Naive B cell (primary cell): ENCODE measurements around the gene CLN6. TPM values are rescaled to one million over a fixed set of nuclear protein-coding genes. Genes with fewer than 3 reads are reported as not detected.
"Not testable (repeated sequence)": the region's sequence is repeated elsewhere in the genome, so short reads cannot be mapped to it uniquely, and the experiment has no call there.

Source experiments
- ATAC-seq, 2 donors: fragments of 150-1000 bp; cut with Tn5 transposase; 2 replicates each; pipeline ENCODE4 v1.10.0; 2021; ENCODE audit warnings: low read depth in 2 of 2, mild to moderate bottlenecking in 2 of 2, moderate library complexity in 2 of 2
- DNase-seq: peaks from one replicate; pipeline ENCODE4 v3.0.0; 2022
- H3K27ac Mint-ChIP-seq, 6 donors: one replicate each; pipeline ENCODE4 v1.8.0; 2020 to 2022; ENCODE audit warnings: mild to moderate bottlenecking in 6 of 6, mixed read lengths in 6 of 6, moderate library complexity in 5 of 6, inconsistent platforms in 2 of 6
- H3K27me3 Mint-ChIP-seq, 3 donors: one replicate each; pipeline ENCODE4 v1.8.0; 2021 to 2022; ENCODE audit warnings: mixed read lengths in 3 of 3, mild to moderate bottlenecking in 1 of 3
- H3K36me3 Mint-ChIP-seq, 2 donors: one replicate each; pipeline ENCODE4 v1.8.0; 2020 to 2022; ENCODE audit warnings: mixed read lengths in 2 of 2, inconsistent platforms in 1 of 2, mild to moderate bottlenecking in 1 of 2
- H3K4me1 Mint-ChIP-seq, 3 donors: one replicate each; pipeline ENCODE4 v1.8.0; 2020 to 2022; ENCODE audit warnings: mixed read lengths in 3 of 3, inconsistent platforms in 1 of 3, mild to moderate bottlenecking in 1 of 3, moderate library complexity in 1 of 3
- H3K4me3 Mint-ChIP-seq, 8 donors: one replicate each; pipeline ENCODE4 v1.8.0; 2020 to 2022; ENCODE audit warnings: mild to moderate bottlenecking in 8 of 8, mixed read lengths in 8 of 8, moderate library complexity in 8 of 8, inconsistent platforms in 2 of 8
- H3K9me3 Mint-ChIP-seq, 7 donors: one replicate each; pipeline ENCODE4 v1.8.0; 2020 to 2022; ENCODE audit warnings: mixed read lengths in 7 of 7, mild to moderate bottlenecking in 5 of 7, inconsistent platforms in 2 of 7, moderate library complexity in 1 of 7
- polyA plus RNA-seq, 6 donors: library from polyadenylated mRNA; unstranded; fragments of 300-500 nt; fragmentation: Illumina TruSeq; gene quantifications; one replicate each; pipeline ENCODE4 v1.2.3, GENCODE V29; 2021; ENCODE audit warnings: low read depth in 6 of 6

The CLN6 gene
- polyA plus RNA-seq, 6 donors from 2014 or later, result 2.7 to 5.2 (median 4.0) TPM

GRCh38 chr15:68224546-68225250 lies 4.8 kb downstream of the CLN6 start:
- Mint-ChIP-seq H3K27me3 (no peaks in the 10 kb centered on the region), H3K4me1 (peaks cover 19 to 45% (median 40%) of the 10 kb centered on the region in 3 donors), H3K9me3 (no peaks in the 10 kb centered on the region), H3K4me3 (peak overlapping the region; percentile 27 to 61 (median 48)), H3K27ac (peak overlapping the region in 3 of 6 donors; percentile 41 to 93 (median 71)), H3K36me3 (no peaks in the 10 kb centered on the region)
- peak in 1 of 2 donors; percentile 8 for ATAC-seq
- peak; percentile 42 for DNase-seq

GRCh38 chr15:68224108-68224507 lies 5.4 kb downstream of the CLN6 start:
- no peaks in the 10 kb centered on the region for H3K36me3 Mint-ChIP-seq
- no peaks in the 10 kb centered on the region for H3K9me3 Mint-ChIP-seq
- no peak overlapping the region for H3K27ac Mint-ChIP-seq

GRCh38 chr15:68223171-68223570 lies 6.4 kb downstream of the CLN6 start:
- peaks cover 11 to 37% (median 33%) of the 10 kb centered on the region in 3 donors for H3K4me1 Mint-ChIP-seq
- DNase-seq (no peak), ATAC-seq (no peak)
- H3K36me3 Mint-ChIP-seq, result no peaks in the 10 kb centered on the region
- H3K27ac Mint-ChIP-seq, result peak overlapping the region in 1 of 6 donors; percentile 68
- H3K27me3 Mint-ChIP-seq, result no peaks in the 10 kb centered on the region
- no peaks in the 10 kb centered on the region for H3K9me3 Mint-ChIP-seq
- H3K4me3 Mint-ChIP-seq, result peak overlapping the region in 2 of 8 donors; percentile 5 to 25

More at GRCh38 chr15:68224108-68224507, 5.4 kb downstream of the CLN6 start:
- Mint-ChIP-seq H3K4me3 (no peak overlapping the region), H3K27me3 (no peaks in the 10 kb centered on the region), H3K4me1 (peaks cover 19 to 44% (median 40%) of the 10 kb centered on the region in 3 donors)
- DNase-seq (no peak), ATAC-seq (no peak)

- not testable (repeated sequence) for H3K27ac Mint-ChIP-seq, ATAC-seq, DNase-seq, H3K27me3 Mint-ChIP-seq, H3K4me3 Mint-ChIP-seq, H3K9me3 Mint-ChIP-seq, H3K36me3 Mint-ChIP-seq
- H3K4me1 Mint-ChIP-seq, result peaks cover 11 to 33% (median 27%) of the 10 kb centered on the region in 3 donors
Measured at GRCh38 chr15:68222432-68222743, 7.1 kb downstream of the CLN6 start.

GRCh38 chr15:68221530-68222431 lies 7.7 kb downstream of the CLN6 start:
- not testable (repeated sequence) for H3K4me3 Mint-ChIP-seq, ATAC-seq, H3K9me3 Mint-ChIP-seq, H3K36me3 Mint-ChIP-seq, DNase-seq, H3K27me3 Mint-ChIP-seq, H3K27ac Mint-ChIP-seq
- H3K4me1 Mint-ChIP-seq, result peaks cover 11 to 28% (median 26%) of the 10 kb centered on the region in 3 donors

- H3K9me3 Mint-ChIP-seq, result no peaks in the 10 kb centered on the region
- no peak overlapping the region for H3K27ac Mint-ChIP-seq
- no peaks in the 10 kb centered on the region for H3K27me3 Mint-ChIP-seq
- H3K4me3 Mint-ChIP-seq, result no peak overlapping the region
- H3K36me3 Mint-ChIP-seq, result peaks cover 0 to 7% of the 10 kb centered on the region in 2 donors
- ATAC-seq (no peak), DNase-seq (no peak)
- H3K4me1 Mint-ChIP-seq, result peaks cover 17 to 28% (median 20%) of the 10 kb centered on the region in 3 donors
Measured at GRCh38 chr15:68220967-68221366, 8.6 kb downstream of the CLN6 start.

GRCh38 chr15:68220489-68220888 lies 9.0 kb downstream of the CLN6 start:
- no peak for ATAC-seq
- Mint-ChIP-seq H3K4me1 (peaks cover 16 to 23% (median 17%) of the 10 kb centered on the region in 3 donors), H3K4me3 (no peak overlapping the region), H3K27me3 (no peaks in the 10 kb centered on the region), H3K9me3 (no peaks in the 10 kb centered on the region), H3K36me3 (peaks cover 0 to 7% of the 10 kb centered on the region in 2 donors), H3K27ac (peak overlapping the region in 2 of 6 donors; percentile 31 to 57)
- no peak for DNase-seq

- Mint-ChIP-seq H3K36me3 (peaks cover 0 to 7% of the 10 kb centered on the region in 2 donors), H3K27me3 (no peaks in the 10 kb centered on the region), H3K4me1 (peaks cover 3 to 11% (median 7%) of the 10 kb centered on the region in 3 donors), H3K4me3 (peak overlapping the region in 1 of 8 donors; percentile 81), H3K27ac (no peak overlapping the region), H3K9me3 (no peaks in the 10 kb centered on the region)
- ATAC-seq (no peak), DNase-seq (no peak)
Measured at GRCh38 chr15:68218847-68219798, 10.4 kb downstream of the CLN6 start.

- Mint-ChIP-seq H3K9me3 (no peaks in the 10 kb centered on the region), H3K4me3 (no peak overlapping the region), H3K27ac (no peak overlapping the region), H3K36me3 (peaks cover 0 to 7% of the 10 kb centered on the region in 2 donors), H3K4me1 (peaks cover 3 to 10% (median 7%) of the 10 kb centered on the region in 3 donors), H3K27me3 (no peaks in the 10 kb centered on the region)
- DNase-seq, result no peak
- no peak for ATAC-seq
Measured at GRCh38 chr15:68218331-68218730, 11.2 kb downstream of the CLN6 start.

- no peak for ATAC-seq
Measured at GRCh38 chr15:68217341-68217740, 12.2 kb downstream of the CLN6 start.

GRCh38 chr15:68214838-68215254 lies 14.7 kb downstream of the CLN6 start:
- Mint-ChIP-seq H3K27ac (peak overlapping the region in 1 of 6 donors; percentile 49), H3K4me3 (no peak overlapping the region), H3K36me3 (peaks cover 0 to 7% of the 10 kb centered on the region in 2 donors), H3K4me1 (peaks cover 7 to 16% (median 16%) of the 10 kb centered on the region in 3 donors), H3K27me3 (no peaks in the 10 kb centered on the region), H3K9me3 (no peaks in the 10 kb centered on the region)
- ATAC-seq (no peak), DNase-seq (no peak)

More at GRCh38 chr15:68217341-68217740, 12.2 kb downstream of the CLN6 start:
- Mint-ChIP-seq H3K27me3 (no peaks in the 10 kb centered on the region), H3K36me3 (peaks cover 0 to 7% of the 10 kb centered on the region in 2 donors), H3K9me3 (no peaks in the 10 kb centered on the region), H3K4me1 (peaks cover 0 to 7% (median 4%) of the 10 kb centered on the region in 3 donors), H3K27ac (peak overlapping the region in 1 of 6 donors; percentile 24), H3K4me3 (no peak overlapping the region)
- DNase-seq, result no peak

GRCh38 chr15:68213991-68214837 lies 15.3 kb downstream of the CLN6 start:
- H3K27ac Mint-ChIP-seq, result peak overlapping the region in 3 of 6 donors; percentile 53 to 79 (median 70)
- no peak for DNase-seq

More at GRCh38 chr15:68213991-68214837, 15.3 kb downstream of the CLN6 start:
- Mint-ChIP-seq H3K36me3 (peaks cover 0 to 7% of the 10 kb centered on the region in 2 donors), H3K9me3 (no peaks in the 10 kb centered on the region), H3K4me3 (no peak overlapping the region), H3K4me1 (peaks cover 13 to 22% (median 22%) of the 10 kb centered on the region in 3 donors), H3K27me3 (no peaks in the 10 kb centered on the region)
- ATAC-seq, result no peak
